ENCODE data around the gene MRAS.

Gene MRAS

DNA sequence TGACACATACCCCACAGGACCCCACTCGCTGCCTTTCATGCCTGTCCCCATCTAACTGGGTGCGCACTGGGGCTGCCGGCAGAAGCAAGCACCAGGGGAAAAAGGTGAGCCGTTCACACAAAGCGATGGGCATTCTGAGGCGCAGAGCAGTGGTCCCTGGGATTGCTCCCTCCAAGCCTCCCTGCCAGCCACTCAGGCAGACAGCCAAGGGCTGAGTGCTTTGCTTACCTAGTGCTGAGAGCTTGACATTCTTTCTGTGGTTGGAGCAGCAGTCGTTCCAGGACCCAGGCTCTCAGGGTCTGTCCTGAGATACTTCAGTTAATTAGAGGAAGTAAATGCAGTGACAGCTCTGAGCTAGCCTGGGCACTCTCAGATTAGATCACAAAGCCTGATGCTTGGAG lies 91.7 kb downstream of the MRAS start:
- no peak for DNase-seq (ENCODE audit: extremely low read depth, low read depth)
- TF ChIP-seq, protein P1, sequence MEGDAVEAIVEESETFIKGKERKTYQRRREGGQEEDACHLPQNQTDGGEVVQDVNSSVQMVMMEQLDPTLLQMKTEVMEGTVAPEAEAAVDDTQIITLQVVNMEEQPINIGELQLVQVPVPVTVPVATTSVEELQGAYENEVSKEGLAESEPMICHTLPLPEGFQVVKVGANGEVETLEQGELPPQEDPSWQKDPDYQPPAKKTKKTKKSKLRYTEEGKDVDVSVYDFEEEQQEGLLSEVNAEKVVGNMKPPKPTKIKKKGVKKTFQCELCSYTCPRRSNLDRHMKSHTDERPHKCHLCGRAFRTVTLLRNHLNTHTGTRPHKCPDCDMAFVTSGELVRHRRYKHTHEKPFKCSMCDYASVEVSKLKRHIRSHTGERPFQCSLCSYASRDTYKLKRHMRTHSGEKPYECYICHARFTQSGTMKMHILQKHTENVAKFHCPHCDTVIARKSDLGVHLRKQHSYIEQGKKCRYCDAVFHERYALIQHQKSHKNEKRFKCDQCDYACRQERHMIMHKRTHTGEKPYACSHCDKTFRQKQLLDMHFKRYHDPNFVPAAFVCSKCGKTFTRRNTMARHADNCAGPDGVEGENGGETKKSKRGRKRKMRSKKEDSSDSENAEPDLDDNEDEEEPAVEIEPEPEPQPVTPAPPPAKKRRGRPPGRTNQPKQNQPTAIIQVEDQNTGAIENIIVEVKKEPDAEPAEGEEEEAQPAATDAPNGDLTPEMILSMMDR (IDR thresholded peaks at IDR 0.05; ENCODE audit: low read depth, low read length): no peak

DNA sequence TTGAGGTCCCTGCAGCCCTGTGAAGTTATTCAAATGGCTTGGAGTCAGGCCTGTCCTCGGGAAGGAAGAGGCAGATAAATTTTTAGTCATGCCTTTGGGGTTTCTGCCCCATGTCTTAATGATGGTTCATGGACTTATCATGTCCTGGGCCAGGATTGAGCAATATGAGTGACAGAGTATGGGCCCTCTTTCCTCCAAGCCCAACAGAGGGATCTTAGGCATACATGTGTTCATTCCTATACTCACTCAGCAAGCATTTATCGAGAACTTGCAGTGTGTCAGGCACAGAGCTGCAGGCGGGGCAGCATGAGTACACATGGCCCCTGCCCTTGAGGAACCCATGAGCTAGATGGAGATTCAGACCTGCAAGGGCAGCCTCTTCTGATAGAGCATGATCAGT lies 92.2 kb downstream of the MRAS start:
- no peak for DNase-seq (ENCODE audit: extremely low read depth, low read depth)
- TF ChIP-seq, protein P1 (IDR thresholded peaks at IDR 0.05; ENCODE audit: low read depth, low read length): no peak

DNA sequence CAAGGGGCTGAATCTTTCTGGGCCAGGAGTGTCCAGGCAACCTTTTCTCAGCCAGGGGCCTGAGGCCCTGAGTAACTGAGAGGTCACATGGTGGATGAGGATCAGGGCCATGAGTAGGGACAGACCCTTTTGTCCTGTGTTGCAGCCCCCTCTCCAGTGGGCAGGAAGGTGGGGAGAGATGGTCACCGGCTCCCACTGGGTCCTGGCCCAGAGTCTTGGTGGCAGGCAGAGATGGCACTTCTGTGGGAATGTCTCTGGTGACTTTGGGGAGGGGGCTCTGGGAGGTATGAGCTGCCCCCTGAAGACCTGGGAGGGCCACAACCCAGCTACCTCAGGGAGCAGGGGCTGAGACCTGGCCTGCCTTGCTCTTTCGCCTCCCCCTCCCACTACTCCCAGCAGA lies 92.9 kb downstream of the MRAS start:
- TF ChIP-seq, protein P1 (IDR thresholded peaks at IDR 0.05; ENCODE audit: low read depth, low read length): no peak

DNA sequence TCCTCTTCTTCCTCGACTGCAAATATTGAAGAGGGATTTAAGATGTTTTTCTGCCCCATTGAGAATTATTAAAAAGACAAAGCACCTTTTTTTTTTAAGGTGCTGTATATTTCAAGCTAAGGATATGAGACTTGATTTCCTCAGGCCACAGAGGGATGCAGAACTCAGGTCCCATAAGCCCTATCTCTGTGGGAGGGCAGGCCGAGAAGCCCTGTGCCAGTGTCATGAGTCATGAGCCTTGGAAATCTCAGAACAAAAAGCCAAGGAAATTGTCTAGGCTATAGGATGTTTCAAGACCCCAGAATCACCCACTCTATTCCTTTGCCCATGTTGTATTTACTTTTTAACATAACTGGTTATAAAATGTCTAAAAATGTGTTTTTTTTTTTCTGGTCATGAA lies 93.4 kb downstream of the MRAS start:
- TF ChIP-seq, protein P1 (IDR thresholded peaks at IDR 0.05; ENCODE audit: low read depth, low read length): no peak
- DNase-seq (ENCODE audit: extremely low read depth, low read depth): no peak

More for the DNA sequence above, 92.9 kb downstream of the MRAS start:
- no peak for DNase-seq (ENCODE audit: extremely low read depth, low read depth)

DNA sequence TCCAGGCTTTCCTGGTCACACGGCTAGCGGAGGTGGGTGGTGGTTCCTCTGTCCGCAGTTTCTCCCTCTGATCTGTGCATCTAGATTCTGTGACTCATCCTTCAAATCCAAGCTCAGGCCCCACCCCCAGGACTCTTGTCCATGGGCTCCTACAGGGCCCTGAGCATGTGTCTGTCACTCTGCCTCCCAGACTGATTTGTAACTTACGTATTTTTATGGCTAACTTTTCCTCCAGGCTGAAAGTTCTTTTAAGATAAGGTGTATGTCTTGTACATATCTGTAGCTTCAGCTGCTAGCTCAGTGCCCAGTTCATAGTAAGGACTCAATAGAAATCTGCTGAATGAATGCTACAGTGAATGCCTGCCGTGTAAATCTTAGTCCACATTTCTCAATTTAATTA lies 94.1 kb downstream of the MRAS start:
- TF ChIP-seq, protein P1 (IDR thresholded peaks at IDR 0.05; ENCODE audit: low read depth, low read length): no peak
- no peak for DNase-seq (ENCODE audit: extremely low read depth, low read depth)

DNA sequence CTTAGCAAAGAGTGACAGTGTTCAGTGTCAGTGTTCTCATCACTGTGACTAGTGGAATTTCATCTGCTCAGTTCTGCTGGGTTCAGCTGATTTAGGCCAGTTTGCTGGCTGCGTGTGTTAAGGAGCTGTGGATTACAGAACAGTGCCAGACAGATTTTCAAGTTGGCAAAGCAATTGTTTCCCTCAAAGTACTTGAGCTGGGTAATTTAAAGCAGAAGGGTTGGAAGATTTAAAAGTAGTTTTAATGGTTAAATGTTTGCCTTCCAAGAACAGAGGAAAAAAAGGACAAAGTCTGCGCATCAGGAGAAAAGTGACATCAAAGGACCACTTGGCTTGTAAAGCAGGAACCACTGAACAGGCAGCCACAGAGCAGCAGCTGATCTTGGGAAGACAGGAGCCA lies 94.7 kb downstream of the MRAS start:
- TF ChIP-seq, protein P1 (IDR thresholded peaks at IDR 0.05; ENCODE audit: low read depth, low read length): no peak
- no peak for DNase-seq (ENCODE audit: extremely low read depth, low read depth)

DNA sequence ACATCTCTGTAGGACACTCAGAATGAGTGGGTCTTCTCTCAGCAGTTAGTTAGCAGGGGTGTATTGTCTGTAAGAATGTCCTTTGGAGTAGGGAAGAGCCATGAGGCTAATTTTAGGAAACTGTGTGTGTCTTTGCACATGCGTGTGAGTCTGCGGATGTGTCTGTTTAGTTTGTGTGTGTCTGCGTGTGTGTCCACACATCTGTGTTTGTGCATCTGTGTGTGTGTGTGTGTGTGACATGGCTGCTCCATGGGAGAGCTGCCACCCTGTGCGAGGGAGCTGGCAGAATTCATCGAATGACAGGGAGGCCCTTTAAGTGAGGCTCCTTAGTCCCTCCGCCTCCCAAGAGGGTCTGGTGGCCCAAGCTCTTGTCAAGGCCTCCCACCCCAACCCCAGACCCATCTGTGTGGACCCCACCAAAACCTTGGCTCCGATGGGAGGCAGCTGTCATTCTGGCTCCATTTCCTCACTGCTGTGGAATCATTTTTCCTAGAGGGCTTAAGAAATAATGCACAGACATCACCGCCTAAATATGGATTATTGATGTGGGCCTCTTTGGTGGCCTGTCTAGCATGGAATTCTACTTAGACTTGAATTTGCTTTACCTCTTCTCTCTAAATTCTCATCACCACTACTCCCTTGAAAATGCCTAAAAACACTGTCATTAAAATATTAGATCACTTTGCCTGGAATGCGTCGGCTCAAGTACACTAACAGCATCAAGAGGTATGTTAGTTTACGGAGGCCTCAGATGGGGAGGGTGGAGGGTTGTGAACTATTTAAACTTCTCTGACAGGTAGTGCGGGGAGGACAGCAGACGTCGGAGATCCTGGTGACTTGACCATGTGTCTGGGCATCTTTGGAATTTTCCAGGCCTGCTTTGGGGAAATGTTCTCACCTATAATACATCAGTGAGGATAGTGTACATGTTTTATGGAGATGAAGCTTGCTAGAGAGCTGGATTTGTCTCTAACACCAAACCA lies 95.4 kb downstream of the MRAS start:
- TF ChIP-seq, protein P1 (IDR thresholded peaks at IDR 0.05; ENCODE audit: low read depth, low read length): no peak
- no peak for DNase-seq (ENCODE audit: extremely low read depth, low read depth)
